PFSK-1 (cell line): ENCODE measurements around the gene HK1.

Experiments
- FOXP2 ChIP-seq: optimal IDR thresholded peaks from 2 replicates; pipeline ENCODE3; 2011; ENCODE audit warnings: borderline replicate concordance, control low read depth, inconsistent platforms; ENCODE audit not compliant: insufficient read depth; ENCODE audit errors: extremely low read length, extremely low read depth
- POLR2AphosphoS5 ChIP-seq: IDR thresholded peaks from 2 replicates; pipeline ENCODE4 v1.6.1; 2012; ENCODE audit warnings: low read depth, mild to moderate bottlenecking, control low read depth, low read length, moderate library complexity
- SIN3A ChIP-seq: IDR thresholded peaks from 2 replicates; pipeline ENCODE4 v1.6.1; 2012; ENCODE audit warnings: mild to moderate bottlenecking, low read length, moderate library complexity, borderline replicate concordance; ENCODE audit not compliant: insufficient read depth
- TF ChIP-seq, protein P1 (sequence below), 2 experiments: IDR thresholded peaks; 2 replicates each; pipeline versions ENCODE4 v1.6.1 to v1.8.0; 2011 to 2012; ENCODE audit warnings: low read depth in 2 of 2, low read length in 2 of 2, control low read depth in 1 of 2, inconsistent platforms in 1 of 2, mild to moderate bottlenecking in 1 of 2, moderate library complexity in 1 of 2; ENCODE audit not compliant: insufficient read depth in 1 of 2

DNA sequence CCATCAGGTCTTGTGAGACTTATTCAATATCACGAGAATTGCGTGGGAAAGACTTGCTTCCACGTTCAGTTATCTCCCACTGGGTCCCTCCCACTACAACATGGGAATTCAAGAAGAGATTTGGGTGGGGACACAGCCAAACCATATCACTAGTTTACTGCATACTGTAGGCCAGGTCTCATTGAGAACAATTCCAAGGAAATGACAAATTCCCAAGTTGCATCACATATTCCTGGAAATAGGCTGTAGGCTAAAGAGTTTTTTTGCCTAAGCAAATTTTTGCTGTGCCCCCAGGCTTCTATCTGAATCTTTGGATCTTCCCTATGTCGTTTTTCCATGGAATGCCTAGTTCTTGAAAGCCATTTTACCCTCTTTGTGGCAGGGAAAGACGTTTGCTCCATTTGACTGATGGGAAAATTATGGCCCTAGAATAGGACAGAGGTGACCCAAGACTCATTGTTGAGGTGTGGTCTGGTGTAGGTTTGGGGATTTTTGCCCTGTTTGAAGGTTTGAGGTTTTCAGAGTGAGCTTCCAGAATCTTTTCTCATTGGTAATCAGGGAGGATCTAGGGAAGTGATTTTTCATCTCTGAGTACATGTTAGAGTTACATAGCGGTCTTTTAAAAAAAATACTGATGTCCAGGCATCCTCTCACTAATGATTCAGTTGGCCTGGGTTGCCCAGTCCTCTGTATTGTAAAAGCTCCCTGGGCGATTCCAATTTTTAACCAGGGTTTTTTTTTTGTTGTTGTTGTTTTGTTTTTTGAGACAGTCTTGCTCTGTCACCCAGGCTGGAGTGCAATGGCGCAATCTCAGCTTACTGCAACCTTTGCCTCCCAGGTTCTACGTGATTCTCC, 94.1 kb downstream of the HK1 start:
- no peak for TF ChIP-seq POLR2AphosphoS5
- TF ChIP-seq FOXP2, result no peak
- TF ChIP-seq, protein P1, sequence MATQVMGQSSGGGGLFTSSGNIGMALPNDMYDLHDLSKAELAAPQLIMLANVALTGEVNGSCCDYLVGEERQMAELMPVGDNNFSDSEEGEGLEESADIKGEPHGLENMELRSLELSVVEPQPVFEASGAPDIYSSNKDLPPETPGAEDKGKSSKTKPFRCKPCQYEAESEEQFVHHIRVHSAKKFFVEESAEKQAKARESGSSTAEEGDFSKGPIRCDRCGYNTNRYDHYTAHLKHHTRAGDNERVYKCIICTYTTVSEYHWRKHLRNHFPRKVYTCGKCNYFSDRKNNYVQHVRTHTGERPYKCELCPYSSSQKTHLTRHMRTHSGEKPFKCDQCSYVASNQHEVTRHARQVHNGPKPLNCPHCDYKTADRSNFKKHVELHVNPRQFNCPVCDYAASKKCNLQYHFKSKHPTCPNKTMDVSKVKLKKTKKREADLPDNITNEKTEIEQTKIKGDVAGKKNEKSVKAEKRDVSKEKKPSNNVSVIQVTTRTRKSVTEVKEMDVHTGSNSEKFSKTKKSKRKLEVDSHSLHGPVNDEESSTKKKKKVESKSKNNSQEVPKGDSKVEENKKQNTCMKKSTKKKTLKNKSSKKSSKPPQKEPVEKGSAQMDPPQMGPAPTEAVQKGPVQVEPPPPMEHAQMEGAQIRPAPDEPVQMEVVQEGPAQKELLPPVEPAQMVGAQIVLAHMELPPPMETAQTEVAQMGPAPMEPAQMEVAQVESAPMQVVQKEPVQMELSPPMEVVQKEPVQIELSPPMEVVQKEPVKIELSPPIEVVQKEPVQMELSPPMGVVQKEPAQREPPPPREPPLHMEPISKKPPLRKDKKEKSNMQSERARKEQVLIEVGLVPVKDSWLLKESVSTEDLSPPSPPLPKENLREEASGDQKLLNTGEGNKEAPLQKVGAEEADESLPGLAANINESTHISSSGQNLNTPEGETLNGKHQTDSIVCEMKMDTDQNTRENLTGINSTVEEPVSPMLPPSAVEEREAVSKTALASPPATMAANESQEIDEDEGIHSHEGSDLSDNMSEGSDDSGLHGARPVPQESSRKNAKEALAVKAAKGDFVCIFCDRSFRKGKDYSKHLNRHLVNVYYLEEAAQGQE (IDR thresholded peaks at IDR 0.05; ENCODE audit: insufficient read depth in 1 of 2, low read depth in 2 of 2, low read length in 2 of 2), result no peak
- no peak for TF ChIP-seq SIN3A
